Mucosa of descending colon (tissue), 3 donors: Measurements from ENCODE around the gene PPP2R1B. TPM values are rescaled to one million over a fixed set of nuclear protein-coding genes. Genes with fewer than 3 reads are reported as not detected.

Experiments
- ATAC-seq: fragments of 200-7000 bp; cut with Tn5 transposase; one replicate; pipeline ENCODE4 v1.9.1; 2020; ENCODE audit warnings: mild to moderate bottlenecking, moderate library complexity
- DNase-seq, 3 donors: peaks; one replicate each; pipeline ENCODE4 v3.0.0-alpha.2; 2020
- H3K36me3 ChIP-seq: fragments of 200-600 bp; one replicate; pipeline ENCODE4 v1.8.0; 2021; ENCODE audit warnings: low read depth, mild to moderate bottlenecking
- H3K4me1 ChIP-seq: fragments of 200-600 bp; one replicate; pipeline ENCODE4 v1.8.0; 2021; ENCODE audit warnings: low read depth, mild to moderate bottlenecking
- H3K4me3 ChIP-seq: fragments of 200-600 bp; one replicate; pipeline ENCODE4 v1.8.0; 2021; ENCODE audit warnings: mild to moderate bottlenecking
- H3K9me3 ChIP-seq: fragments of 200-600 bp; one replicate; pipeline ENCODE4 v1.8.0; 2021; ENCODE audit warnings: mild to moderate bottlenecking
- CTCF ChIP-seq: fragments of 200-600 bp; IDR thresholded peaks from one replicate; pipeline ENCODE4 v1.8.0; 2022; ENCODE audit warnings: antibody characterized with exemption, mild to moderate bottlenecking
- intact Hi-C, 2 donors: fragments of 100-400 bp; cut with DNase I in 1 of 2; cut with micrococcal nuclease in 1 of 2; formaldehyde crosslinking; loops; one replicate each; pipeline versions ENCODE4 v1.11.0 to v1.11.1; 2022; cut with DNase I, micrococcal nuclease
- total RNA-seq, 3 donors: library from RNA; stranded (reverse); fragmentation: NEBNext Ultra II Directional in 2 of 3; extraction: Animal tissue kit (Norgen Biotek cat#: 25700) in 2 of 3; gene quantifications; one replicate each; pipeline versions ENCODE4 v1.2.1 to v1.2.4, GENCODE V29; 2021 to 2023
- donor health status: DM: no; HTN: no; CAD: no; lungs with moderate emphysema.
- donor health status: DM: no; HTN: no; CAD: no.
- donor health status: DM: no; HTN: yes; CAD: no.

PPP2R1B gene
- total RNA-seq, 3 donors from 2014 or later: 28.5 to 48.5 (median 47.0) TPM

- no peak for ATAC-seq
- H3K4me3 ChIP-seq: no peak overlapping the region
- H3K4me1 ChIP-seq: no peaks in the 10 kb centered on the region
- H3K9me3 ChIP-seq: no peaks in the 10 kb centered on the region
- H3K36me3 ChIP-seq: no peaks in the 10 kb centered on the region
- TF ChIP-seq CTCF: no peak
- intact Hi-C loops: no loop called here
- no peak for DNase-seq
These were observed 22.5 kb downstream of the PPP2R1B start for GRCh38 chr11:111743700-111744099.

- Histone ChIP-seq H3K9me3 (no peaks in the 10 kb centered on the region), H3K4me3 (no peak overlapping the region), H3K4me1 (no peaks in the 10 kb centered on the region), H3K36me3 (no peaks in the 10 kb centered on the region)
- intact Hi-C loops: no loop called here
- no peak for ATAC-seq
- DNase-seq: no peak
- TF ChIP-seq CTCF: no peak
These were observed 24.4 kb downstream of the PPP2R1B start for GRCh38 chr11:111741751-111742150.

- ATAC-seq: no peak
- no peak overlapping the region for H3K4me3 ChIP-seq
- intact Hi-C loops: no loop called here
- no peaks in the 10 kb centered on the region for H3K36me3 ChIP-seq
- H3K4me1 ChIP-seq: peaks cover 4% of the 10 kb centered on the region
- no peak for DNase-seq
- H3K9me3 ChIP-seq: no peaks in the 10 kb centered on the region
- no peak for TF ChIP-seq CTCF
These were observed 26.9 kb downstream of the PPP2R1B start for GRCh38 chr11:111739299-111739698.

GRCh38 chr11:111737444-111738210 lies 28.6 kb downstream of the PPP2R1B start:
- H3K36me3 ChIP-seq: no peaks in the 10 kb centered on the region
- no peak for ATAC-seq
- intact Hi-C loops: no loop called here
- H3K4me1 ChIP-seq: peaks cover 5% of the 10 kb centered on the region
- H3K9me3 ChIP-seq: no peaks in the 10 kb centered on the region
- no peak for TF ChIP-seq CTCF
- no peak overlapping the region for H3K4me3 ChIP-seq
- DNase-seq: no peak

- no peak for DNase-seq
- H3K36me3 ChIP-seq: no peaks in the 10 kb centered on the region
- intact Hi-C loops: no loop called here
- peaks cover 8% of the 10 kb centered on the region for H3K4me1 ChIP-seq
- H3K9me3 ChIP-seq: no peaks in the 10 kb centered on the region
- ATAC-seq: no peak
- H3K4me3 ChIP-seq: no peak overlapping the region
- TF ChIP-seq CTCF: no peak
These were observed 29.4 kb downstream of the PPP2R1B start for GRCh38 chr11:111736621-111737443.
